NOMO-1 treated with DMSO at 0.1 percent for 48 hours (cell line): ENCODE results near the gene OR4D11.
"Not testable (repeated sequence)": the region's sequence is repeated elsewhere in the genome, so short reads cannot be mapped to it uniquely, and the experiment has no call there.

Experiments used
- DNase-seq: peaks from one replicate; lab custom pipeline; 2025; ENCODE audit not compliant: unreplicated experiment; lab: John Stamatoyannopoulos, UW

The OR4D11 gene

DNA sequence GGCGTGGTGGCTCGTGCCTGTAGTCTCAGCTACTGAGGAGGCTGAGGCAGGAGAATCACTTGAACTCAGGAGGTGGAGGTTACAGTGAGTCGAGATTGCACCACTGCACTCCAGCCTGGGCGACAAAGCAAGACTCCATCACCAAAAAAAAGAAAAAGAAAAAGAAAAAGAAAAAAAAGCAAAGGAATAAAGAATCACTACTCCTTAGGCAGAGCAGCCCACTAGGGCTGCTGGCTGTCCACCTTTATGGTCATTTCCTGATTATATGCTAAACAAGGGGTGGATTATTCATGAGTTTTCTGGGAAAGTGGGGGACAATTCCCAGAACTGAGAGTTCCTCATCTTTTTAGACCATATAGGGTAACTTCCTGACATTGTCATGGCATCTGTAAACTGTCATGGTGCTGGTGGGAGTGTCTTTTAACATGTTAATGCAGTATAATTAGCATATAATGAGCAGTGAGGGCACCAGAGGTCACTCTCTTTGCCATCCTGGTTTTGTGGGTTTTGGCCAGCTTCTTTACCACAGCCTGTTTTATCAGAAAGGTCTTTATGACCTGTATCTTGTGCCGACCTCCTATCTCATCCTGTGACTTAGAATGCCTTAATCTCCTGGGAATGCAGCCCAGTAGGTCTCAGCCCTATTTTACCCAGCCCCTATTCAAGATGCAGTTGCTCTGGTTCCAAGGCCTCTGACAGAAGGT, 44.4 kb downstream of the OR4D11 start:
- not testable (repeated sequence) for DNase-seq

DNA sequence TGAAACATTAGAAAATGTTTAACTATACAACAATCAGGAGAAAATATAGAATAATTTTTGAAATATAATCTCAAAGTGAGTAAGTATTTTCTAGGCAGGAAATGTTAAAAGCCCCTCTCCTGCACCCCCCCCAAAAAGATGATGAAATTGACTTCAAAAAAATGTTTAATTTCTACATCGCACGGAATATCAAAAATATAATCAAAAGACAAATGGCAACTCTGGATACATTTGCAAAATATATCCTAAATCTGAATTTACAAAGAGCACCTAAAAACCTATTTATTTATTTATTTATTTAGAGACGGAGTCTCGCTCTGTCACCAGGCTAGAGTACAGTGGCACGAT, 44.9 kb downstream of the OR4D11 start:
- no peak for DNase-seq

DNA sequence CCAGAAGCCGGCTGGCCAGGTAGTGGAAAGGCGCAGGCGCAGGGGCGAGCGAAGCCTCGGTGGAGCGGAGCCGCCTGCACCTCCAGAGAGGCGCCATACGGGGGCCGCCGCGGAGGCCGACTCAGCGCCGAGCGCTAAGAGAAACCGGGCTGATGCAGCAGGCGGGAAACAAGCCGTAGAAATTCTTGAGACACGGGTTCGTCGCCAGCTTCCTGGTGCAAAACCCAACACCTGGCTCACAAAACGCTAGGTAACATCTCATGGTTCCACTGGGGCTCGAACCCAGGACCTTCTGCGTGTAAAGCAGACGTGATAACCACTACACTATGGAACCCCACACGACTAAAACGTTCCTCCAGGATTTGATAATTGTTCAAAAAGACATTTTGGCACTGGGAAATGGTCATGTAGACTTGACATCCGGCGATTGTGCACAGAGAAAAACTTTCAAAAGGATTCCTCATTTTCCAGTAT, 47.0 kb downstream of the OR4D11 start:
- peak; percentile 78 for DNase-seq

DNA sequence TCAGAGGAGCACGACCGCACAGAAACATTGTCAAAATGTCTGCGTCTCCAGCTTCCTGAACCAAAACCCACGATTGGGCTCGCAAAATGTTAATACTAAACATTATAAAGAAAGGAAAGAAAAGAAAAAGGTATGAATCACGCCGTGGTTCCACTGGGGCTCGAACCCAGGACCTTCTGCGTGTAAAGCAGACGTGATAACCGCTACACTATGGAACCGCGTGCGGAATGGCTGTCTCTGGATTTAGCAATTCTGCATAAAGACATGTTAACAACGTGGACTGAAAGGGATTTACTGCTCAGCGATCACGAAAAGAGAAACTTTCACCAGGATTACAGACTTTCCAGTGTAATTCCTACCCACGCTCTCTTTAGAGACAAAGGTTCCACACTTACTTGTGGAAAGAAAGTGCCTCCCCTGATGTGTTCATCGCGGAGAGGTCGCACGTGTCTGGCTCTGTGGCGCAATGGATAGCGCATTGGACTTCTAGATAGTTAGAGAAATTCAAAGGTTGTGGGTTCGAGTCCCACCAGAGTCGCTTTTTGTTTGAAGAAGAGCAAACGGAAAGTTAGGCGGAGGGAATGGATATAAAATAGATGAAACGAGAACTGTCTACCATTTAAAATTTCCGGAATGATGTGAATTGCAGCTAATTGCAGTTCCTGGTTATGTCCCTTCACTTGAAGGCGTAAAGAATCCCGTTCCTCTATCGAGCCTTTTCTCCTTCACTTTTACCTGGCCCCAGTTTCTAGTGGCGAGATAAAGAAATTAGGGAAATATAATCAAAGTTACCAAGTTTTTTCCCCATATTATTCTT, 47.7 kb downstream of the OR4D11 start:
- DNase-seq = peak; percentile 80

DNA sequence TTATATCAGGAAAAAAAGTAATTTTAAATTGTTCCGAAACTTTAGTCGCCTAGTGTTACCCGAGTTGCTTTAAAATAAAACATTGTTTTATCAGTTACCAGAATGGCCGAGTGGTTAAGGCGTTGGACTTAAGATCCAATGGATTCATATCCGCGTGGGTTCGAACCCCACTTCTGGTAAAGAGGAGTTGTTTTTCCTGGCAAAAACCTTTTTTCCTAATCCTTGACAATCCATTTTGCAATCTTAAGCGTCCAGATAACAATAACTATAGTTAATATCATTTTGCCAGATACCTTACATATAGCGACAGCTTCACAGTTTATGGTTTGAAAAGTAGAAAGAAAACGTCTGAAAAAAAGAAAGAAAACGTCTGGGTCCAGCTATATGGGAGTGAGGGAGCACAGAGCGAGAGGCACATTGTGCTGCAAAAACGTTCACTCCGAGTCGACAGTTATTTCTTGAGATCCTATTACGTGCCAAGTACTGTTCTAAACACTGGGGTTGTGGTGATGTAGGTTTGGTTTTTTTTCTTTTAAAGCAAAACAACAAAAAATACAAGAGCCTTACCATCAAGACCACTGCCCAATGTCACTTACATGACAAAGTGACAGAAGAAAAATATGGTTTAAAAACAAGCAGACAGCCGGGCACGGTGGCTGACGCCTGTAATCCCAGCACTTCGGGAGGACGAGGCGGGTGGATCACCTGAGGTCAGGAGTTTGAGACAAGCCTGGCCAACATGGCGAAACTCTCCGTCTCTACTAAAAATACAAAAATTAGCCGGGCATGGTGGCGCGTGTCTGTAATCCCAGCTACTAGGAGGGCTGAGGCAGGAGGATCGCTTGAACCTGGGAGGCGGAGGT, 48.5 kb downstream of the OR4D11 start:
- DNase-seq = no peak

DNA sequence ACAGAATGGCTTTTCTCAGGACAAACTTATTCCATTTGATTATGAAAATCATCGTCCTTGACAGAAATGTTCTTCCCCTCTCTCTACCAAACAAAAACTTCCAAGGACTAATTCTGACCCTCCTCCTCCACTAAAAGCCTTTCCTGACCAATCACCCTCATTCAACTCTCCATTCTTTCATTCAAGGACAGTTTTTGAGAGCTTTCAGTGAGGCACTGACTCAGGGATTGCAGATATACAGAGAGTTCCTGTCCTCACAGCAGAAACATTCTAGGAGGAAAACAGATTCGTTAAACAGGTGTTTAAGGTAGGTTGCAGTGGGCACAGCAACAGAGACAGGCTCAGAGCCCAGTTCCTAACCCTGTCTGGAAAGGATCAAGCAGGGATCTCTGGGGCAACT, 49.5 kb downstream of the OR4D11 start:
- no peak for DNase-seq

DNA sequence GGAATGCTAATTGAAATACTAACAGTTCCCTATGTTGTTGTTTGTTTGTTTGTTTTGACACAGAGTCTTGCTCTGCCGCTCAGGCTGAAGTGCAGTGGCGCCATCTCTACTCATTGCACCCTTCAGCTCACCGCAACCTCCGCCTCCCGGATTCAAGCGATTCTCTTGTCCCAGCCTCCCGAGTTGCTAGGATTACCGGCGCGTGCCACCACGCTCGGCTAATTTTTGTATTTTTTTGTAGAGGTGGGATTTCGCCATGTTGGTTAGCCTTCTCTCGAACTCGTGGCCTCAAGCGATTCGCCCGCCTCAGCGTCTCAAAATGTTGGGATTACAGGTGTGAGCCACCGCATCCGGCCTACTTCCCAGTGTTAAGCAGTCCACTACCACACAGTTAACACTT, 49.9 kb downstream of the OR4D11 start:
- DNase-seq = no peak
